Dermis blood vessel endothelial cell (primary cell): ENCODE results near the gene ACTR3. TPM values are rescaled to one million over a fixed set of nuclear protein-coding genes. Genes with fewer than 3 reads are reported as not detected.

Experiments
- DNase-seq: peaks from one replicate; pipeline ENCODE4 v3.0.0; 2010
- total RNA-seq: library from RNA; depleted of rRNA; stranded (reverse); fragments of >200 nt; gene quantifications from 2 replicates; pipeline ENCODE4 v1.2.3, GENCODE V29; 2014

ACTR3 gene
- total RNA-seq, 1 donor from 2014 or later = 248 TPM

DNA sequence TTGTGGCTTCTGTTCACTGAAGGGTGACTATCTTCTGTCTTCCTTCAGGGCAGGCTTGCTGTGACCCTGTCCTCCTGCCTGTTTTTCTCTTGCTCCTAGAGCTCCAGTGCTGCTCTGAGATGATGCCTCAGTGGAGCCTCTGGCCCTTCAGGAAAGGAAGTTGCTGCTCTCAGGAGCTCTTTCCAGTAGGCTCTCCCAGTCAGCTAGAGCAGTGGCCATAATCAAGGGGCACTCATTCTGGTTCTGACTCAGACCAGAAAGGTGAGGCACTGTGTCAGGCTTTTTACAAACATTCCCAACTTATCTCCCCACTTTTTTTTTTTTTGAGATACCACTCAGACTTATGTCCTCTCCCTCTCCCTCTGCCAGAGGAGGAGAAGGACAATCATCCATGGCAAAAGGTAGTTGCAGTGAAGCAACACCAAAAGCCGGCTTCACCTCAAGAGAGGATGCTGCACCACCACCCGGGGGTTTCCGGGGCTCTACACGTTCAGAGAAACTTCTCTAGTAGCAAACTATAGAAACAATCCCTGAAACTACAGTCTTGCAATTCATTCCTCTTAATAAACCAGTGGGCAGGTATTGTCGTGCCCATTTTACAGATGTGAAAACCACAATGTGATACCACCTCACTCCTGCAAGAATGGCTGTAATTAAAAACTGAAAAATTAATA lies 115.4 kb downstream of the ACTR3 start:
- DNase-seq = no peak

DNA sequence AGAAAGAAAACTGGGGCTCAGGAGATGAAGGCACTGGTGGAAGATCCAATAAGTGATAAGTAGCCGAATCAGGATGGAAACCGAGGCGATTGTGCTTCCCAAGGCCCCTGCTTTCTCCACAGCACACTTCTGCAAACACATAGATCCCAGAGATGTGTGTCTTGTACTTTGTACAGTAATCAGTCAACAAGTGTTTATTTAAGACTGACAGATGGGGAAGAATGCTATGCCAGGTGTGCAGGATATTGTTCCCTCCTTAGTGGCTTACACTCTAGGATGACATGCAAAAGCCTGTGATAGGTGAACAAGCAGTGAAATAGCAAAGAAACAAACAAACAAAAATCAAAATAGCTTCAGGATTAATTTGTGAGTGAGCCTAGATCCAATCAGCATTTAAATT lies 116.6 kb downstream of the ACTR3 start:
- DNase-seq = no peak

GRCh38 chr2:114007436-114007835 lies 117.5 kb downstream of the ACTR3 start:
- no peak for DNase-seq

DNA sequence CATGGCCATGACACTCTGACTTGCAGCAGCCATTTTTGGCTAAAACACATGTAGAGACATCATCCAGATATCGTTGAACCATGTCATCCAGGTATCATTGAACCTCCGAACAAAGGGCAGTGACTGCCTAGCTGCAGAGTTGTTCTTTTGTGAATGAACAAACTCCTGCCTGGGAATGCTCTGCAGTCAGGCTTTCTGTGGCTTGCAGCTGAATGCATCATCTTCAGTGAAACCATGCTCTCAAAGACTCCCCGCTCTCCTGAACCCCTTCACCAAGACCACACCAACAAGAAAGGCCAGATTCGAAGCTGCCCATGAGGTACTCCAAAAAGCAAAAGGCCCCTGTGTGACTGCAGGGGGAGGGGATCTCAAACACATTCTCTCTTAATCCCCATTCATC lies 118.8 kb downstream of the ACTR3 start:
- no peak for DNase-seq

- DNase-seq = no peak
Measured at GRCh38 chr2:114009205-114009944, 119.5 kb downstream of the ACTR3 start.

GRCh38 chr2:114010001-114010400 lies 120.1 kb downstream of the ACTR3 start:
- DNase-seq = no peak

DNA sequence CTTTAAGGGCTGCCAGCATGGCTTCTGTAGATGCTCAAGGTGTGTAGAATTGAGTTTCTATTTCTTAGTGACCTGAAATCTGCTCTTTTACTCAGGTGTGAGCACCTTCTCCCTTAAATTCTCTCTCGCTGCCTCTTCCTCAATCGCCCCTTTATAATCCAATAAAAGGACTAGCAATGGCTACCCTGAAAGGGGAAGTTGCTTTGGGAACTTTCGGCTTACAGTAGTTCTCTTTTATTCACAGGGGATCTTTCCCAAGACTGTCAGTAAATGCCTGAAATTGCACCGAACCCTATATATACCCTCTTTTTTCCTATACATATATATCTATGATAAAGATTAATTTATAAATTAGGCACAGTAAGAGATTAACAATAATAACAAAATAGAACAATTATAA lies 121.8 kb downstream of the ACTR3 start:
- DNase-seq = no peak

Other genes with a start within 250 kb of the ACTR3 start
- gene SLC35F5, start 133.4 kb upstream of the ACTR3 start, total RNA-seq = 102 and 134 TPM in 2 replicates